Panc1 (cell line): Measurements from ENCODE around the gene SAMD1. TPM values are rescaled to one million over a fixed set of nuclear protein-coding genes. Genes with fewer than 3 reads are reported as not detected.
A peak's percentile ranks its signal among the peaks of the same experiment; 100 is the strongest.

Experiments
- ATAC-seq: fragments of 200-7000 bp; cut with Tn5 transposase; 2 replicates; pipeline ENCODE4 v1.9.1; 2020; ENCODE audit warnings: mild to moderate bottlenecking, moderate library complexity
- BruUV-seq: library from RNA; stranded (reverse); fragments of 400-500 nt; replicated peaks from 2 replicates; lab custom pipeline; 2021; lab: Mats Ljungman, UMichigan
- CTCF ChIA-PET: fragments of 300-600 bp; sonication (Branson Sonifier 250); formaldehyde crosslinking; loops from one replicate; lab custom pipeline; 2022; ENCODE audit warnings: antibody characterized with exemption; lab: Charles Lee
- POLR2A ChIA-PET: fragments of 300-600 bp; sonication (Branson Sonifier 250); formaldehyde crosslinking; loops from one replicate; lab custom pipeline; 2022; ENCODE audit warnings: antibody characterized with exemption; lab: Charles Lee
- DNase-seq: peaks from one replicate; pipeline ENCODE4 v3.0.0-alpha.2; 2010; ENCODE audit warnings: low read depth, low spot score
- H3K27ac ChIP-seq: 2 replicates; pipeline ENCODE4 v1.5.1; 2011; ENCODE audit warnings: mild to moderate bottlenecking, low read length, inconsistent platforms
- H3K27me3 ChIP-seq: fragments of 200-500 bp; sonication (Bioruptor generic); 2 replicates; pipeline ENCODE4 v1.6.0; 2014; ENCODE audit warnings: low read length, inconsistent platforms; ENCODE audit not compliant: control insufficient read depth, insufficient read depth
- H3K36me3 ChIP-seq: fragments of 200-500 bp; sonication (Bioruptor generic); 2 replicates; pipeline ENCODE4 v1.5.1; 2014; ENCODE audit warnings: inconsistent platforms, mild to moderate bottlenecking, low read length, moderate library complexity; ENCODE audit not compliant: control insufficient read depth, insufficient read depth
- H3K4me1 ChIP-seq: 2 replicates; pipeline ENCODE4 v1.5.1; 2011; ENCODE audit warnings: inconsistent platforms, mild to moderate bottlenecking, low read length, moderate library complexity; ENCODE audit not compliant: control insufficient read depth, insufficient read depth
- H3K4me3 ChIP-seq, 2 experiments: 2 replicates each; pipeline ENCODE4 v1.5.1; 2011 to 2012; ENCODE audit warnings: low read depth in 2 of 2, low read length in 2 of 2, mild to moderate bottlenecking in 2 of 2, inconsistent platforms in 1 of 2, moderate library complexity in 1 of 2
- H3K9me3 ChIP-seq: fragments of 200-500 bp; sonication (Bioruptor generic); 2 replicates; pipeline ENCODE4 v1.5.1; 2014; ENCODE audit warnings: low read depth, mild to moderate bottlenecking, inconsistent platforms, low read length, moderate library complexity; ENCODE audit not compliant: control insufficient read depth, insufficient read depth
- POLR2AphosphoS5 ChIP-seq: IDR thresholded peaks from 2 replicates; pipeline ENCODE4 v1.6.1; 2012; ENCODE audit warnings: mild to moderate bottlenecking, low read depth, low read length, moderate library complexity
- SIN3A ChIP-seq: IDR thresholded peaks from 2 replicates; pipeline ENCODE4 v1.6.1; 2012; ENCODE audit warnings: low read depth, mild to moderate bottlenecking, low read length, moderate library complexity, borderline replicate concordance; ENCODE audit not compliant: insufficient read depth
- TCF7L2 ChIP-seq: IDR thresholded peaks from 2 replicates; pipeline ENCODE4 v1.6.1; 2011; ENCODE audit warnings: mild to moderate bottlenecking, low read depth, low read length, inconsistent platforms
- in situ Hi-C: cut with HindIII; loops from 2 replicates; pipeline ENCODE4 v1.10.0; 2016; ENCODE audit warnings: low sequenced_read_pairs, low pct_unique_long_range_greater_than_20kb
- intact Hi-C: fragments of 100-400 bp; cut with micrococcal nuclease; formaldehyde crosslinking; loops from one replicate; pipeline ENCODE4 v1.10.0; 2022; ENCODE audit not compliant: unreplicated experiment
- total RNA-seq: library from RNA; stranded (reverse); gene quantifications from one replicate; pipeline ENCODE4 v1.2.1, GENCODE V29; 2021; ENCODE audit not compliant: unreplicated experiment
- TF ChIP-seq, protein P1 (sequence below): fragments of 450-650 bp; IDR thresholded peaks from 2 replicates; pipeline ENCODE4 v1.5.1; 2017; ENCODE audit warnings: mild to moderate bottlenecking
- TF ChIP-seq, protein P2 (sequence below), 2 experiments: IDR thresholded peaks; 2 replicates each; pipeline ENCODE4 v1.6.1; 2011 to 2012; ENCODE audit warnings: low read depth in 2 of 2, control low read depth in 1 of 2, low read length in 1 of 2, mild to moderate bottlenecking in 1 of 2, moderate library complexity in 1 of 2; ENCODE audit not compliant: insufficient read depth in 1 of 2

SAMD1 gene
- total RNA-seq, 1 experiment from 2014 or later: 82.0 TPM

DNA sequence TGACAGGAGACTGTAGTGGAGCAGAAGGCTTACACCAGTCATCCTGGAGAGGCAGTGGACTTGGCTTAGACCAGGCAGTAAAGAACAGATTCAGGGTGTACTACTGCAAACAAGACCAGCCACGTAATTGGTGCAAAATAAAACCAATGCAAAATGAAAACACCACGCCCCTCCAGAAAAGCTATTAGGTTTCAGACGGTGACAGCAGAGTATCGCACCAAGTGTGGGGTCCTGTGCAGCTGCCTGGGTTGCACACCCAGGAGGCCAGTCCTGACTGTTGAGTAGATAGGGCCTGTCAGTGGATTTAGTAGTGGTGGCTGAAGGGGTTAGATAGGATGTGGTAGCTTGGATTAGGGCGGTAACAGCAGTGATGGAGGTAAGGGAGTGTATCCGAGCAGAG is 32.4 kb upstream of the SAMD1 start:
- no peak for TF ChIP-seq SIN3A
- TF ChIP-seq POLR2AphosphoS5: no peak
- TF ChIP-seq, protein P1, sequence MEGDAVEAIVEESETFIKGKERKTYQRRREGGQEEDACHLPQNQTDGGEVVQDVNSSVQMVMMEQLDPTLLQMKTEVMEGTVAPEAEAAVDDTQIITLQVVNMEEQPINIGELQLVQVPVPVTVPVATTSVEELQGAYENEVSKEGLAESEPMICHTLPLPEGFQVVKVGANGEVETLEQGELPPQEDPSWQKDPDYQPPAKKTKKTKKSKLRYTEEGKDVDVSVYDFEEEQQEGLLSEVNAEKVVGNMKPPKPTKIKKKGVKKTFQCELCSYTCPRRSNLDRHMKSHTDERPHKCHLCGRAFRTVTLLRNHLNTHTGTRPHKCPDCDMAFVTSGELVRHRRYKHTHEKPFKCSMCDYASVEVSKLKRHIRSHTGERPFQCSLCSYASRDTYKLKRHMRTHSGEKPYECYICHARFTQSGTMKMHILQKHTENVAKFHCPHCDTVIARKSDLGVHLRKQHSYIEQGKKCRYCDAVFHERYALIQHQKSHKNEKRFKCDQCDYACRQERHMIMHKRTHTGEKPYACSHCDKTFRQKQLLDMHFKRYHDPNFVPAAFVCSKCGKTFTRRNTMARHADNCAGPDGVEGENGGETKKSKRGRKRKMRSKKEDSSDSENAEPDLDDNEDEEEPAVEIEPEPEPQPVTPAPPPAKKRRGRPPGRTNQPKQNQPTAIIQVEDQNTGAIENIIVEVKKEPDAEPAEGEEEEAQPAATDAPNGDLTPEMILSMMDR: no peak
- TF ChIP-seq, protein P2, sequence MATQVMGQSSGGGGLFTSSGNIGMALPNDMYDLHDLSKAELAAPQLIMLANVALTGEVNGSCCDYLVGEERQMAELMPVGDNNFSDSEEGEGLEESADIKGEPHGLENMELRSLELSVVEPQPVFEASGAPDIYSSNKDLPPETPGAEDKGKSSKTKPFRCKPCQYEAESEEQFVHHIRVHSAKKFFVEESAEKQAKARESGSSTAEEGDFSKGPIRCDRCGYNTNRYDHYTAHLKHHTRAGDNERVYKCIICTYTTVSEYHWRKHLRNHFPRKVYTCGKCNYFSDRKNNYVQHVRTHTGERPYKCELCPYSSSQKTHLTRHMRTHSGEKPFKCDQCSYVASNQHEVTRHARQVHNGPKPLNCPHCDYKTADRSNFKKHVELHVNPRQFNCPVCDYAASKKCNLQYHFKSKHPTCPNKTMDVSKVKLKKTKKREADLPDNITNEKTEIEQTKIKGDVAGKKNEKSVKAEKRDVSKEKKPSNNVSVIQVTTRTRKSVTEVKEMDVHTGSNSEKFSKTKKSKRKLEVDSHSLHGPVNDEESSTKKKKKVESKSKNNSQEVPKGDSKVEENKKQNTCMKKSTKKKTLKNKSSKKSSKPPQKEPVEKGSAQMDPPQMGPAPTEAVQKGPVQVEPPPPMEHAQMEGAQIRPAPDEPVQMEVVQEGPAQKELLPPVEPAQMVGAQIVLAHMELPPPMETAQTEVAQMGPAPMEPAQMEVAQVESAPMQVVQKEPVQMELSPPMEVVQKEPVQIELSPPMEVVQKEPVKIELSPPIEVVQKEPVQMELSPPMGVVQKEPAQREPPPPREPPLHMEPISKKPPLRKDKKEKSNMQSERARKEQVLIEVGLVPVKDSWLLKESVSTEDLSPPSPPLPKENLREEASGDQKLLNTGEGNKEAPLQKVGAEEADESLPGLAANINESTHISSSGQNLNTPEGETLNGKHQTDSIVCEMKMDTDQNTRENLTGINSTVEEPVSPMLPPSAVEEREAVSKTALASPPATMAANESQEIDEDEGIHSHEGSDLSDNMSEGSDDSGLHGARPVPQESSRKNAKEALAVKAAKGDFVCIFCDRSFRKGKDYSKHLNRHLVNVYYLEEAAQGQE (IDR thresholded peaks at IDR 0.05; ENCODE audit: insufficient read depth in 1 of 2, low read depth in 2 of 2, low read length in 1 of 2): no peak
- no peak for TF ChIP-seq TCF7L2
- no peak overlapping the region for H3K4me3 ChIP-seq
- CTCF ChIA-PET: interaction anchor here (0.7 to 1.5 kb wide), 2 partner anchors 9 to 14 kb away, joined by 6 to 9 read pairs; partner anchors contain the start of gene ASF1B
- H3K9me3 ChIP-seq: no peaks in the 10 kb centered on the region
- in situ Hi-C loops: no loop called here
- POLR2A ChIA-PET: no interaction called here
- intact Hi-C loops: no loop called here
- H3K4me1 ChIP-seq: peaks cover 11% of the 10 kb centered on the region
- H3K27me3 ChIP-seq: no peaks in the 10 kb centered on the region
- no TSS peak for BruUV-seq
- no peak overlapping the region for H3K27ac ChIP-seq
- ATAC-seq: no peak
- DNase-seq: no peak
- H3K36me3 ChIP-seq: no peaks in the 10 kb centered on the region

DNA sequence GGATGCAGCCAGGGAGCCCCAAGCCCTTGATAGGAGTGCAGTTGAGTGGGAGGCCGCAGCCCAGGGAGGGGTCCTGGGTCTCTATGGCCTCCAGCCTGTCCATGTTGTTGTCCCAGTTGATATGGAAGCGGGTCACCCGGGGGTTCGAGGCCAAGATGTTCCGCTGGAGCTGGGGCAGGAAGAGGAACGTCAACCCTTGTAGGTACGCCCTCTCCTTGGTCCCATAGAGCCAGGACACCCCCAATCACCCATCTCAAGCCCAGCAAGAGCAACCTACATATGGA is 29.9 kb upstream of the SAMD1 start:
- DNase-seq (no peak), ATAC-seq (no peak)
- TF ChIP-seq, protein P2 (IDR thresholded peaks at IDR 0.05; ENCODE audit: insufficient read depth in 1 of 2, low read depth in 2 of 2, low read length in 1 of 2): no peak
- peak; percentile 16; the same call in 1 of the 2 replicates for TF ChIP-seq POLR2AphosphoS5
- no peak for TF ChIP-seq TCF7L2
- TF ChIP-seq, protein P1: no peak
- no peak for TF ChIP-seq SIN3A
- H3K9me3 ChIP-seq: no peaks in the 10 kb centered on the region
- intact Hi-C loops: no loop called here
- in situ Hi-C loops: no loop called here
- ChIA-PET CTCF (no interaction called here), POLR2A (no interaction called here)
- H3K4me1 ChIP-seq: peaks cover 23% of the 10 kb centered on the region
- BruUV-seq: no TSS peak
- H3K36me3 ChIP-seq: no peaks in the 10 kb centered on the region
- H3K4me3 ChIP-seq: no peak overlapping the region
- no peaks in the 10 kb centered on the region for H3K27me3 ChIP-seq
- H3K27ac ChIP-seq: no peak overlapping the region
